Stomach (tissue), 9 donors: Measurements from ENCODE around the gene YPEL1. TPM values are rescaled to one million over a fixed set of nuclear protein-coding genes. Genes with fewer than 3 reads are reported as not detected.

Experiments used
- DNase-seq, 2 donors: peaks; one replicate each; pipeline versions ENCODE4 v3.0.0 to v3.0.0-alpha.2; 2013 to 2019
- H3K27ac ChIP-seq, 5 donors: fragments of 200-600 bp in 4 of 5; sonication (generic) in 4 of 5; one replicate each; pipeline ENCODE4 v1.5.1; 2013 to 2019; ENCODE audit warnings: mild to moderate bottlenecking in 1 of 5, moderate library complexity in 1 of 5
- H3K27me3 ChIP-seq, 3 donors: fragments of 200-600 bp; sonication (generic); one replicate each; pipeline ENCODE4 v1.5.1; 2017 to 2019; ENCODE audit warnings: mixed run types in 1 of 3
- H3K36me3 ChIP-seq, 4 donors: fragments of 200-600 bp; sonication (generic); 1 replicate in 3 of 4; 2 replicates in 1 of 4; pipeline ENCODE4 v1.5.1; 2016 to 2019
- H3K4me1 ChIP-seq, 4 donors: fragments of 200-600 bp; sonication (generic); one replicate each; pipeline ENCODE4 v1.5.1; 2016 to 2019
- H3K4me3 ChIP-seq, 4 donors: fragments of 200-600 bp; sonication (generic) in 3 of 4; one replicate each; pipeline ENCODE4 v1.5.1; 2016 to 2019; ENCODE audit warnings: mild to moderate bottlenecking in 1 of 4
- H3K9me3 ChIP-seq, 4 donors: fragments of 200-600 bp; sonication (generic); one replicate each; pipeline ENCODE4 v1.5.1; 2016 to 2019
- EP300 ChIP-seq: sonication (generic); formaldehyde crosslinking; IDR thresholded peaks from one replicate; pipeline ENCODE4 v1.6.1; 2017; ENCODE audit warnings: antibody characterized with exemption
- POLR2A ChIP-seq, 4 donors: fragments of 450-650 bp; IDR thresholded peaks; one replicate each; pipeline ENCODE4 v1.6.1; 2016; ENCODE audit warnings: antibody characterized with exemption in 4 of 4, control low read depth in 2 of 4, mild to moderate bottlenecking in 1 of 4, moderate library complexity in 1 of 4
- POLR2AphosphoS5 ChIP-seq, 3 donors: sonication (generic); formaldehyde crosslinking; IDR thresholded peaks; one replicate each; pipeline ENCODE4 v1.6.1; 2016; ENCODE audit warnings: antibody characterized with exemption in 3 of 3
- WGBS, 5 donors: extraction: QIAGEN DNeasy Blood & Tissue Kit in 3 of 5; methylation state at CpG; one replicate each; pipeline versions ENCODE4 v1.1.5 to v1.1.7; 2013 to 2018; 5-methylcytosine and 5-hydroxymethylcytosine counted together
- intact Hi-C: fragments of 100-400 bp; cut with DNase I; formaldehyde crosslinking; loops from one replicate; pipeline ENCODE4 v1.15.1; 2023; ENCODE audit warnings: low total_unique reads
- polyA plus RNA-seq, 3 donors: library from polyadenylated mRNA; stranded (reverse); fragments of 200-250 nt; gene quantifications; one replicate each; pipeline ENCODE4 v1.2.3, GENCODE V29; 2013
- total RNA-seq, 5 donors: library from RNA; depleted of rRNA; stranded (reverse); fragments of >200 nt; gene quantifications; one replicate each; pipeline versions ENCODE4 v1.1.0 to v1.2.3, GENCODE V29; 2014 to 2016
- TF ChIP-seq, protein P1 (sequence below), 7 experiments: fragments of 450-650 bp in 4 of 7; fragments of 200-600 bp in 3 of 7; sonication (generic) in 3 of 7; IDR thresholded peaks; one replicate each; pipeline ENCODE4 v1.5.1; 2016 to 2019; ENCODE audit warnings: antibody characterized with exemption in 7 of 7, control low read depth in 2 of 7, mild to moderate bottlenecking in 1 of 7
- donor health status: healthy with polysubstance abuse.
- donor health status: Bipolar disorder and iron deficiency.
- donor health status: healthy.

Gene YPEL1
- total and polyA plus RNA-seq, 8 donors = 0.58 to 22.2 (median 4.4) TPM

DNA sequence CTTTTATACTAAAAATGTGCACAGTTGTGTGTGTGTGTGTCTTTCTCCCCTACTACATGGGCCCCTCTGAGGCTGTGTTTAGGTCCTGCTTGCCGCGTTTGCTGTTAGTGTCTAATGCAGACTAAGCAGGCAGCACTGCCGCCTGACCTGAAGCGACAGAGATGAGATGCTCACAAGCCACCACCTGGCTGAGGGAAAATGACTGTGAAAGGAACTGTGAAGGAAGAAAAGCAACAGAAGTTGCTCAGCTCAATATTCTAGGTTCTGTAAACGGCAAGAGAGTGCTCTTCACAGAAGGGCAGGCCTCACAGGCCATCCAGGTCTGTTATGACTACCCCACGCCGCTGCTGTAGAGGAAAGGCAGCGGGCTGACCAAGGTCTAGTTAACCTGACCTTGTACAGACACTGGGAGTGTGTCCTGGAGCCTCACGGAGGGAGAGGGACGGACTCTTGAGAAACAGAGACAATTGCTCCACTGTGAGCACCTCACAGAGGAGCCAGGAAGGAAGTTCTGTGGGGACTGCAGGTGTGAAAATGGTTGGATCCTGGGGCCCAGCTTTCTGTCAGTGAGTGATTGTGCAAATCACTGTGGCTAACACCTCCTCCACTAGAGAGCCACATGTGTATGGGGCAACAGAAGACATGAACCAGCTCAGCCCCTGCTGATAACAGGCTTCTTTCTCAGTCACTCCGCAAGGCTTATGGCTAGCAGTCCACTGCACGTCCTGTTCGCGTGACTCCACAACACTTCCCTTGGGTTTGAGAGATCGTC lies 31.3 kb upstream of the YPEL1 start:
- DNase-seq = peak; percentile 29 to 32
- 78 to 92% (median 84%) methylated on average over 15 of the region's 15 CpGs for WGBS, 5 donors
- Histone ChIP-seq H3K9me3 (no peaks in the 10 kb centered on the region), H3K27ac (peak overlapping the region in 4 of 5 donors; percentile 9 to 55 (median 36)), H3K4me1 (peaks cover 0 to 13% (median 0%) of the 10 kb centered on the region in 4 donors), H3K36me3 (peaks cover 79 to 100% (median 100%) of the 10 kb centered on the region in 4 donors), H3K4me3 (no peak overlapping the region), H3K27me3 (no peaks in the 10 kb centered on the region)
- intact Hi-C loops = no loop called here
- TF ChIP-seq, protein P1, sequence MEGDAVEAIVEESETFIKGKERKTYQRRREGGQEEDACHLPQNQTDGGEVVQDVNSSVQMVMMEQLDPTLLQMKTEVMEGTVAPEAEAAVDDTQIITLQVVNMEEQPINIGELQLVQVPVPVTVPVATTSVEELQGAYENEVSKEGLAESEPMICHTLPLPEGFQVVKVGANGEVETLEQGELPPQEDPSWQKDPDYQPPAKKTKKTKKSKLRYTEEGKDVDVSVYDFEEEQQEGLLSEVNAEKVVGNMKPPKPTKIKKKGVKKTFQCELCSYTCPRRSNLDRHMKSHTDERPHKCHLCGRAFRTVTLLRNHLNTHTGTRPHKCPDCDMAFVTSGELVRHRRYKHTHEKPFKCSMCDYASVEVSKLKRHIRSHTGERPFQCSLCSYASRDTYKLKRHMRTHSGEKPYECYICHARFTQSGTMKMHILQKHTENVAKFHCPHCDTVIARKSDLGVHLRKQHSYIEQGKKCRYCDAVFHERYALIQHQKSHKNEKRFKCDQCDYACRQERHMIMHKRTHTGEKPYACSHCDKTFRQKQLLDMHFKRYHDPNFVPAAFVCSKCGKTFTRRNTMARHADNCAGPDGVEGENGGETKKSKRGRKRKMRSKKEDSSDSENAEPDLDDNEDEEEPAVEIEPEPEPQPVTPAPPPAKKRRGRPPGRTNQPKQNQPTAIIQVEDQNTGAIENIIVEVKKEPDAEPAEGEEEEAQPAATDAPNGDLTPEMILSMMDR (IDR thresholded peaks at IDR 0.05) = no peak
- TF ChIP-seq POLR2A (IDR thresholded peaks at IDR 0.05) = no peak
- TF ChIP-seq EP300 = no peak
- TF ChIP-seq POLR2AphosphoS5 (IDR thresholded peaks at IDR 0.05) = no peak

DNA sequence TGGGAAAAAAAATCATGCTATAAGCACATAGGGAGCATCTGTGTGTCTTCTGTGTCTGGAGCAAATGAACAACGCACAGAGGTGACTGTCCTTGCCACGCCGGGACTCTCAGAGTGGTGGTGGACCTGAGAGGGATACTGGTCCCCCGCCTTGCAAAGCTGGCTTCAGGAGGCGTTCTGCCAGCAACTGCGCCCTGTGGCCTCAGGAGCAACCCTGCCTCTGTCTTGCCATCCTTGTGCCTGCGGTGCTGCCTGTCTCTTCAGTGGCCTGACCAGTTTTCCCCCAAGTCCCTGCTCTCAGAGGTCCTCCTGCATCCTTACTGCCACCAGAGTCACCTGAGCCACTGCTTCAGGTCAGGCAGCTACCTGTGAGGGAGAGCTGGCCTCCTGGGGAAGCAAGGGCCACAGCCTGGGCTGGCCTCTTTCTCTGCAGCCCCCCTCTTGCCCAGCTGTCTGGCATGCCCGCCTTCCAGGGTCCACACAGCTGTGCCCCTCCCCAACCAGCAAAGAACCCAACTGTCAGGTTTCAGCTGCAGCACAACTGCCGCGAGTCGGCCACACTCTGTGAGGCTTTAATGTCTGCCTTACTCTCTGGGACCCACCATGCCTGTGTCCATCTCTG lies 30.4 kb upstream of the YPEL1 start:
- H3K27me3 ChIP-seq = no peaks in the 10 kb centered on the region
- WGBS, 5 donors = 85 to 97% (median 95%) methylated on average over 8 to 11 of the region's 11 CpGs
- H3K4me1 ChIP-seq = peaks cover 0 to 13% (median 0%) of the 10 kb centered on the region in 4 donors
- H3K4me3 ChIP-seq = no peak overlapping the region
- no peaks in the 10 kb centered on the region for H3K9me3 ChIP-seq
- peaks cover 76 to 100% (median 99%) of the 10 kb centered on the region in 4 donors for H3K36me3 ChIP-seq
- TF ChIP-seq EP300 = no peak
- no peak for TF ChIP-seq POLR2AphosphoS5 (IDR thresholded peaks at IDR 0.05)
- TF ChIP-seq, protein P1 (IDR thresholded peaks at IDR 0.05) = no peak
- no peak for TF ChIP-seq POLR2A (IDR thresholded peaks at IDR 0.05)
- intact Hi-C loops = no loop called here
- no peak for DNase-seq
- peak overlapping the region; percentile 9 to 55 (median 33) for H3K27ac ChIP-seq

DNA sequence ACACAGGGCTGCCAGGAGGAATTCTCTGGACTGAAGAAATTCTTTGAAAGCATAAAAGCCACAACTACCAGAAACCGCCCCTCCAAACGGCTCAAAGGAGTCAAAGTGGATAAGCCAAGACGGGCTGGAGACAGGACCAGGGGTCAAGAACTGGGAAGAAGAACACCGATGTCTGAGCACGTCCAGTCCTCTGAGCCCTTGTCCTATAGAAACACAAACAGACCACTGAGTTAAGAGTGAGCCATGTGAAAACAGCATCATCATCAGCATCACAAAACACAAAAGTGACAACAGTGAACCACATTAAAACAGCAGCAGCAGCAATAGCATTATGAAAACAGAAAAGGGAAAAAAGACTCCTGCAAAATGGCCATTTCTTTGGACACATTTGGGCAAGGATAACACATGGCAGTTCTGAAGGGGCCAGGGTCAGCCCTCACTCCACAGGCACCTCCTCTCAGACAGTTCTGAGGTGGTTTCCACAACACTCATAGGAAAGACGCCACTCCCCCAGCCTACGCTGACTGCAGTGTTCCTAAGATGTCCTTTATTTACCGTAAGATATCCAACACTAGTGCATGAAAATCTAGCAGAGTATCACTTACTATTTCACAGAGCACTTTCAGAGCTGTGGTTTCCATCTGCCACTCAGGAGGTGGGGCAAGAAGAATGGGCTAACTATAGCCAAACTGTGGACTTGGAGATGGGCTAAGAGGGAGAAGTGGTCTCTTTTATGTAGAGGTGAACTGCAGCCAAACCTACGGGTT lies 28.6 kb upstream of the YPEL1 start:
- TF ChIP-seq POLR2A (IDR thresholded peaks at IDR 0.05) (no peak), EP300 (no peak), POLR2AphosphoS5 (IDR thresholded peaks at IDR 0.05) (no peak)
- TF ChIP-seq, protein P1 (IDR thresholded peaks at IDR 0.05) = no peak
- 87 to 90% (median 89%) methylated on average over 9 of the region's 9 CpGs for WGBS, 5 donors
- H3K27ac ChIP-seq = peak overlapping the region in 3 of 5 donors; percentile 25 to 36 (median 31)
- no peaks in the 10 kb centered on the region for H3K9me3 ChIP-seq
- intact Hi-C loops = no loop called here
- peaks cover 63 to 99% (median 93%) of the 10 kb centered on the region in 4 donors for H3K36me3 ChIP-seq
- no peak for DNase-seq
- H3K27me3 ChIP-seq = no peaks in the 10 kb centered on the region
- H3K4me3 ChIP-seq = no peak overlapping the region
- H3K4me1 ChIP-seq = peaks cover 0 to 13% (median 0%) of the 10 kb centered on the region in 4 donors
